ENCODE measurements around the gene FBXL16.
A peak's percentile ranks its signal among the peaks of the same experiment; 100 is the strongest.
"Not testable (repeated sequence)": the region's sequence is repeated elsewhere in the genome, so short reads cannot be mapped to it uniquely, and the experiment has no call there.

FBXL16 gene

GRCh38 chr16:708019-708418, 2.4 kb upstream of the FBXL16 start:
- no peak for DNase-seq

DNA sequence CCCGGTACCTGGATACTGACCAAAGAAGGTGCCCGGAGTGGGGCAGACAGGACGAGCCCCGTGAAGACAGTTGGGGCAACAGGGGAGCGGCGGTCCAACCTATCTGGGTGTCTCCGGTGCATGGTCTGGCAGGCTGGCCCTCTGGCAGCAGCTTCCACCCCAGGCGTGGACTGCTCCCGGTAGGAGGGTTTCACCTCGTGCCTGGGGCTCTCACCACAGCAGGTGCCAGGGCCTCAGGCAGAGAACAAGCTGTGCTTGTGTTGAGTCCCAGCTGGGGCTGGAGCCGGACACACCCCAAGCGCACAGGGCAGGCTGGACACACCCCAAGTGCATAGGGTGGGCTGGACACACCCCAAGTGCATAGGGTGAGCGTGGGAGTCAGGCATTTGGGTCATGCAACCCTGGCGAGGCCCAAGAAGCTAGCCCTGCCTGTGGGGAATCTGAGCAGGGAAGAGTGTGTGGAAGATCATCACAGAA, 1.5 kb upstream of the FBXL16 start:
- no peak for DNase-seq

- DNase-seq = no peak
Observed at GRCh38 chr16:706189-707061, 824 bp upstream of the FBXL16 start.

GRCh38 chr16:704552-705380, 835 bp downstream of the FBXL16 start:
- DNase-seq = no peak

- no peak for DNase-seq
Observed at GRCh38 chr16:704047-704446, 1.6 kb downstream of the FBXL16 start.

DNA sequence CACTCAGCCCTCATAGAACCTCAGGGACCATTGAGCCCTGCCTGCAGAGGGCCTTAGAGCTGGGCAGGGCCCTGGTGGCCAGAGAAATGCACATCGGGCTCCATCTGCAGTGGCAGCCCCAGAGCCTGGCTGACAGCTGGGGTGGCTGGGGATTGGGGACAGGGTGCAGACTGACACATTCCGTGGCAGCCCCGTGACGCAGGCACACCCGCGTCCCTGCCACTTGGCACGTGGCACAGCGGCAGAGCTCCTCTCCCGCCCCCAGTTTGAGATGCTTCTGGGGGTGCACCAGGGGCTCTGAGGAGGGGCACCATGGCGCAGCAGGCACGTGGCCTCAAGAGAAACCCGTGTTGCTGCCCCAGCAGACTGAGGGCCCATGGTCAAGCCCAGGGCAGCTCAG, 2.2 kb downstream of the FBXL16 start:
- no peak for DNase-seq

DNA sequence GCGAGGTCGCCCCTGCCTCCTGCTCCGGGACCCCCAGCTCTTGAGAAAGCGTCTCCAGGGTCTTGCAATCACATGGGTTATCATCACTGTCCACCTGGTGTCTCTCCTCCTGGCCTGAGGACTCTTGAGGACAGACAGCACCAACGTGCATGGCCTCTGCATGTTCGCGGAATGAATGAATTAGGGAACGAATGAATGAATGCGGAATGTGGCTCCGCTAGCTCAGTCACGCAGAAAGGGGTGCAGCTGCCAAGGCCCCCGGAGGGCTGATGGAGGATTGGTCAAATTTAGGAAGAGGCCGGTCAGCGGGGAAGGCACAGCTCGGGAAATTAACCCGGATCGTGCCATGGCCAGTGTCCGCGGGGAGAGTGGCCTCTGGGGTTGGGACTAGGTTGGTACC, 3.3 kb downstream of the FBXL16 start:
- DNase-seq = no peak

DNA sequence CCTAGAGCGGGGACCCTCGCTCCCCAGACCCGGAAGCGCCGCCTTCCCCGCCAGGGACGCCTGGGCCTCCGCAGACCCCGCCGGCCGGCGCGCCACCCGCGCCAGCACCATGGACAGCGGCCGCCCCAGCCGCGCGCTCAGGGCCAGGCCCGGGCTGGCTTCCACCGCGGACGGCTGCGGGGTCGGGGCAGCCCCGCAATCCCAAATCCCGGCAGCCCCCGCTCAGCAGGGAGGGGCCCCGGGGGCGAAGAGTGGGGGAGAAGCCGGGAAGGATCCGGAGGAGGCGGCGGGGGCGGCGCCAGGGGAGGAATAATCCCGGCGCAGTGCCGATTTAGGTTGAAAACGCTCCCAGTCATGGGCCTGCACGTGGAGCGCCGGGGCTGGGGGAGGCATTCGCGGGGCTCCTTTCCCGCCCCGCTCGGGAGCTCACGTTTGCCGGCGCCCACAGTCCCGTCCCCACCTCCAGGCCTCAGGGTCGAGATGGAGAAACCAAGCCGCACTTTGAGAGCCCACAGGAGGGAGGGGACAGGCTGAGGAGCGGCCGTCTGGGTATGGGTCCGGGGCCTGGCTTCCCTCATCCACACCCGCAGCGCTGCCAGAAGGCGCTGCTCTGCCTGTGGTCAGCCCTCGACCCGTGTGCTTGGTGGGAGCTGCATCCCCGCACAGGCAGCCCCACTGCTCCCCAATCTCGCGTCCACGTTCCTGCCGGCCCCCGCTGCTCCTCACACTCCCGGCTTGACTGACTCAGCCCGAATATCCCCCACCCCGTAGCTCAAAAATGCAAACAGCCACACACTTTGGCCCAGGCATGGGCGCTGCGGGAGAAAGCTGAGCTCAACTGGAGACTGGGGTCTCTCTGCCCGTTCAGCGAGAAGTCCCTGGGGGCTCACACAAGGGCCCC, 4.7 kb downstream of the FBXL16 start:
- DNase-seq = no peak

DNA sequence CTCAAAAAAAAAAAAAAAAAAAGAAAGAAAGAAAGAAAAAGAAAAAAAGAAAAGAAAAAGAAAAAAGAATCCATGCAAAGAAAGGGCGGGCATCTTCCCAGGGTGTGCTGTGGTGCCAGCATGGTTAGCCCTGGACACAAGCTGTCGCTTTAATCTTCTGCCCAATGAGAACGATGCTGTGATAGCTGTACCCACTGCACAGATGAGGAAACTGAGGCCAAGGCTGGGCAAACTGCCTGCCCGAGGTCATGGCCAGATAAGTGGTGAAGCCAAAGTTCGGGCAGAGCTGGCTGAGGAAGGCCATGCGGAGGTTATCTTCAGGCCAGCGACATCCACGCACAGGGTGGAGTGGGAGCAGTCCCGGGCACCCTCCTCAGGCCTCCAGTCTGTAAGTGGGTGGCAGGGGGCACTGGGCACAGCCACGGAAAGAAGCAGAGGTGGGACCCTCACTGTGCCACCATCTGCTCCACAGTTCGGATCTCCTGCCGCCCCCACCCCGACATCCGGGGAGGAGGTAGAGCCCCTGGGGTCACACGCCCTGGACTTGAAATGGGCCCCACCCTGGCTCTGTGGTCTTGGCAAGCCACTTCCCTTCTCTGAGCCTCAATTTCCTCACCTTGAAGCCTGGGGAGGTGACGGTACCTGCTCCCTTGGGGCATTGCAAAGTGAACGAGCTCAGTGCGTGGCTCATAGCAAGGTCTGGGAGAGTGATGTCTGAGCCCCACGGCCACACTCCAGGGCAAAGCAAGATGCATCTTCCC, 6.5 kb downstream of the FBXL16 start:
- no peak for DNase-seq

GRCh38 chr16:695355-696089, 10.1 kb downstream of the FBXL16 start:
- DNase-seq = peak; percentile 78

GRCh38 chr16:694863-695354, 10.7 kb downstream of the FBXL16 start:
- DNase-seq = no peak

GRCh38 chr16:694187-694862, 11.3 kb downstream of the FBXL16 start:
- DNase-seq = no peak

DNA sequence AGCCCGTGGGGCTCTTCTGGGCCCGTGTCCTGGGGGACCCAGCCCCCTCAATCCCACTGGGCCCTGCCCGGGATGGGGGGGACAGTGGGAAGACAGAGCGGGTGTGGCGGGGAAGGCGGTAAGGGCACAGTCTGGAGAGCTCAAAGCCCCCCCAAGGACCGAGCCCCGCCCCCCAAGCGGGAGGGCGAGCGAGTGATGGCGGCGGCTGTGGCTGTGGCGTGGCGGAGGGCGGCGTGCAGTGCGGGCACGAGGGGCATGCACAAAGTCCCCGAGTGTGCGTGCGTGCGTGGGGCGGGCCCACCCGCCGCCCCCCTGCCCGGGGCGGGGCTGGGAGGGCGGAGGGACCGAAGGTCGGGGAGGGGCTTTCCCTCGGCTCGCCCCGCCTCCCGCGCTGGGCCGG, 11.8 kb downstream of the FBXL16 start:
- DNase-seq = no peak

- DNase-seq = no peak
Observed at GRCh38 chr16:693364-693763, 12.2 kb downstream of the FBXL16 start.

- DNase-seq = no peak
Observed at GRCh38 chr16:692356-693108, 13.1 kb downstream of the FBXL16 start.

- DNase-seq = not testable (repeated sequence)
Observed at GRCh38 chr16:691242-691641, 14.4 kb downstream of the FBXL16 start.

GRCh38 chr16:689175-689897, 16.3 kb downstream of the FBXL16 start:
- DNase-seq = no peak

GRCh38 chr16:687499-687898, 18.1 kb downstream of the FBXL16 start:
- no peak for DNase-seq

Data from NCI-H774 (cell line).